ENCODE results near the gene NANS.
A peak's percentile ranks its signal among the peaks of the same experiment; 100 is the strongest.
"Not testable (repeated sequence)": the region's sequence is repeated elsewhere in the genome, so short reads cannot be mapped to it uniquely, and the experiment has no call there.

Gene NANS

DNA sequence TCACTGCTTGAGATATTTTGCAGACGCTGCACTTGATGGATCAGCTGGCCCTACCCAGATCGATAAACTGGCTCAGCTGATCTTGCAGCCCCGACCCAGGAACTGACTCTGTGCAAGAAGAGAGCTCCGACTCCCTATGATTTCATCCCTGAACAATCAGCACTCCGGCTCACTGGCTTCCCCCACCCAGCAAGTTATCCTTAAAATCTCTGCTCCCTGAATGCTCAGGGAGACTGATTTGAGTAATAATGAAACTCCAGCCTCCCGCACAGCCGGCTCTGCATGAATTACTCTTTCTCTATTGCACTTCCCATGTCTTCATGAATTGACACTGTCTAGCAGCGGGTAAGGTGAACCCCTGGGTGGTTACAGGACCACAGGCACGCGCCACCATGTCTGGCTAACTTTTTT, 16.9 kb upstream of the NANS start:
- no peak for DNase-seq

DNA sequence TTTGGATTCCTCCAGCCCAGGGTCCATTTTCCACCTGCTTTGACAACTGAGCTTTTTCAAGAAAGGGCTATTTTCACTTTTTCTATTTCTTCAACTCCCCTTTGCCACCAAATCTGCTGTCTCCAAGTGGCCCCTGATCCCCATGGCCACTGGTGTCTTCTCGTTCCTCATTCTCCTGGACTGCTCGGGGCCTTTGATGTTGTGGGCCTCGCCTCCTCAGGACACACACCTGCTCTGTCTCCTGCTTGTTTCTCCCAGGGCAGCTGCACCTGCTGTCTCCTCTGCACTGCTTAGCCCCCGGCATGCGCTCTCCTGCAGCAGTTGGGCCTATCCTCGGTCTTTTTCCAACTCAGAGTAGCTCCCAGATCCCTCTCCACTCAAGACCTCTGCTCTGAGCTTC, 16.3 kb upstream of the NANS start:
- no peak for DNase-seq

DNA sequence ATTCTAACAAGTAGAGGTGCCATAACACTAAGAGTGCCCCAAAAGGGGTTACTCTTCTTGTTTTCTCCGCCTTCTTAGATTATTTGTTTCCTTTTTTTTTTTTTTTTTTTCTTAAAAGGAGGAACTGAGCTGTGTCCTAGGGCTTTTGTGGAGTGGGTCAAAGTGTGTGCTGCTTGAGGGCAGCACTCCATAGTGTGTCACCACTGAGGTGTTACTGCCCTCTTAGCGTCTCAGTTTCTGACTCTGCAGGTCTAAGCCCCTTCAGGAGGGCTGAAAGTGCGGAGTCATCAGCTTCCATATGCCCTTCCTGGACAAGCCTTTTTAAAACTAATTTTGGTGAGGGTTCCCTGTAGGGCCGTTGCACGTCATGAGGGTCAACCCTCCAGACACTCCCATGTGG, 12.6 kb upstream of the NANS start:
- no peak for DNase-seq

DNA sequence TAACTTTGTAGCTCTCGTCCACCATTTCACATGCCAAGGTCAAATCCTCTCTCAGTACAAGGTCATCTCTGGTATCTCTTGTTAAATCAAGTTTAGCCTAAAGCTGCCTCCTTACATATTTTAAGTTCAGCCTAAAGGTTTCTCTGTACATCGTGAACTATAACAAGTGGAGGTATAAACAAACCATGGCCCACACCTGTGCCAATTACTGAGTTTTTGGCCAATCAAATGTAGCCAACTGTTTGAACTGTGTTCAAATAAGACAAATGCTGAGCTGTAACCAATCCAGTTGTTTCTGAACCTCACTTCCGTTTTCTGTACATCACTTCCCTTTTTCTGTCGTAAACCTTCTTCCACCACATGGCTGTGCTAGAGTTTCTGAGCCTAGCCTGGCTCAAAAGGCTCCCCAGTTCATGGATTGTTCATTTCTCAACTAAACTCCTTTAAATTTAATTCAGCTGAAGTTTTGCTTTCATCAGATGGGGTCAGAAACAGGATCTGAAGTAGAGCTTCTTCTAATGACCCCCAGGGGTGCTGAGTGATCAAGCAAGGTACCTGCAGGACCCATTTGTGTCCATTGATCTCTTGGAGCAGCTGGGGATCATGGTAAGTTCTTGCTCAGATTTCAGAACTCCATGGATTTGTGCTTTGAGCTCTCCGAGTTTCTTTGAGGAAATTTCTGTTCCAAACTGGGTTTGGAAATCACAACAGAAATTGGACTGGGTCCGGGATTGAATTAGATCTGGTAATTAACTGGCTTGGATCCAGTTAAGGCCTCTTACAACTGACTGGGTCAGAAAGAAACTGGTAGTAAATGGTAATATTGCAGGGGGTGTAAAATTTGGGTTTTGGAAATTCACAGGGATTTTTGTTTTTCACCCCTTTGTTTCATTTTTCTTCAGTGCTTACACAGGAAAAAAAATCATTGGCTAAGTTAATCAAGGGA, 11.0 kb upstream of the NANS start:
- DNase-seq = peak; percentile 12 to 18

DNA sequence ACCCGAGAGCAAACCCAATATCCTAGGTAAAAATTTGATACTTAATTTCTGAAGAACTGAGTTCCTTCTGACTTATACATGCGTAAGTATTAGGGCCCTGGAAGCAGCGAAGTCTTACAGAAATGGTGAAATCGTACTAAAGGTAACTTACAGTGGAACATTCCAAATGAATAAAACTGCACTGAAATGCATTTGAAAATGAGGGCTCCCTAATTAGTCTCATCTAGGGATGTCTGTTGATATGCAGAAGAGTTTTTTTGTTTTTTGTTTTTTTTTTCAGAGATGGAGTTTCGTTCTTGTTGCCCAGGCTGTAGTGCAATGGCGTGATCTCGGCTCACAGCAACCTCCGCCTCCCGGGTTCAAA, 10.4 kb upstream of the NANS start:
- no peak for DNase-seq

DNA sequence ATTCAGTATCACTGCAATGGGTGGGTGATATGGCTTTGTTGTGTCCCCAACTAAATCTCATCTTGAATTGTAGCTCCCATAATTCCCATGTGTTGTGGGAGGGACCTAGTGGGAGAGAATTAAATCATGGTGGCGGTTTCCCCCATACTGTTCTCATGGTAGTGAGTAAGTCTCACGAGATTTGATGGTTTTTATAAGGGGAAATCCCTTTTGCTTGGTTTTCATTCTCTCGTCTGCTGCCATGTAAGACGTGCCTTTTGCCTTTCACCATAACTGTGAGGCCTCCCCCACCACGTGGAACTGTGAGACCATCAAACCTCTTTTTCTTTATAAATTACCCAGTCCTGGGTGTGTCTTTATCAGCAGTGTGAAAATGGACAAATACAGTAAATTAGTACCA, 9.5 kb upstream of the NANS start:
- no peak for DNase-seq

DNA sequence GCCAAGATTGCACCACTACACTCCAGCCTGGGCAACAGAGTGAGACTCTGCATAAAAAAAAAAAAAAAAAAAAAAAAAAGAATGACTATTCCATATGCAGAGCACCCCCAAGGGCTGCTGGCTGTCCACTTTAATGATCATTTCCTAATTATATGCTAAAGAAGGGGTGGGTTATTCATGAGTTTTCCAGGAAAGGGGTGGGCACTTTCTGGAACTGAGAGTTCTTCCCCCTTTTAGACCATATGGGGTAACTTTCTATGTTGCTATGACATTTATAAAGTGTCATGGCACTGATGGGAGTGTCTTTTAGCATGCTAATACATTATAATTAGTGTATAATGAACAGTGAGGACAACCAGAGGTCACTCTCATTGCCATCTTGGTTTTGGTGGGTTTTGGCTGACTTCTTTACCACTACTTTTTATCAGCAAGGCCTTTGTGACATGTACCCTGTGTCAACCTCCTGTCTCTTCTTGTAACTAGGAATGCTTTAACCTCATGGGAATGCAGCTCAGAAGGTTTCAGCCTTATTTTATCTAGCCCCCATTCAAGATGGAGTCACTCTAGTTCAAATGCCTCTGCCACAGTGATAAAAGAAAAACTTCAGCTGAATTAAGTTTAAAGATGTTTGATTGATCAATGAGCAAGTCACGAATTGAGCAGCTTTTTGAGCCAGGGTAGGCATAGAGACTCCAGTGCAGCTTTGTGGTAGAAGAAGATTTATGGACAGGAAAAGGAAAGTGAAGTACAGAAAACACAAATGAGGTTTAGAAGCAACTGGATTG, 7.1 kb upstream of the NANS start:
- no peak for DNase-seq

DNA sequence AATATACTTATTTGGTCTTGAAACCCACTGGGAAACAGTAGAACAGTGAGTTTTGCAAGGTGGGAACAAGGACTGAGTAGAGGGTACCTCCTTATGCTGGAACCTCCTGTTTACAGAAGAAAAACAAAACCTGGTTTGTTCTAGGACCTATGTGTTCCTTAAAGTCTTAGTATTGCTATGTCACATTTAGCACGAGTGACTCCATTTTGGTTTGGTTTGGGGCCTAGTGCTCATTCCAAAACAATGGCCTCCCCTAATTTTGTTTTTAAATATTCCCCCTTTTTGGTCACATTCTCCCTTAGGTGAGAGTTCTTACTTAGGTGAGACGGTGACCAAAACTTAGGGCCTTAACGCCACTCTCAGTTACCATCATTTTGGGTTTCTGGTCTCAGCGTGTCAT, 6.2 kb upstream of the NANS start:
- no peak for DNase-seq

DNA sequence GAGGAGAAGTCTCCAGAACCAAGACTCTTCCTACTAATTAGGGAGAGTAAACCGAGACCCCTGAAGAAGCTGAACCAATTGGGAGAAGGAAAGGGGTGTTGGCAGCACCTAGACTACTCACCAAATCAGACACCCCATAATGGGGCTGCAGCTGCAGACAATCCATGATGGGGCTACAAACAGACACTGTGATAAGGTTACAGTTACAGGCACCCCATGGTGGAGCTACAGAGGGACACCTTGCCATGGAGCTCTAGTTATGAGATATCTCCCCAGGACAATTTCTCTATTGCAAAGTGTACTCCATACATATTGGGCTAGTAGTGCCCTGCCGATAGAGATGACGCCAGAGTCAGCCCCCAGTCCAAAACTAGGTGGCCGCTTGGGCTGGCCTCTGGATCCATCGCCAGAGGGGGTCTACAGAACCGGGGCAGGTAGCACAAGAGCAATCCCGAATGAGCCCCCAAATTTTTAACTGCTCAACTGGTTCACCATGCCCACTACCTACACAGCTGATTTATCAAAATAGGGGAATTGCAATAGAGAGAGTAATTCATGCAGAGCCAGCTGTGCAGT, 2.1 kb upstream of the NANS start:
- no peak for DNase-seq

DNA sequence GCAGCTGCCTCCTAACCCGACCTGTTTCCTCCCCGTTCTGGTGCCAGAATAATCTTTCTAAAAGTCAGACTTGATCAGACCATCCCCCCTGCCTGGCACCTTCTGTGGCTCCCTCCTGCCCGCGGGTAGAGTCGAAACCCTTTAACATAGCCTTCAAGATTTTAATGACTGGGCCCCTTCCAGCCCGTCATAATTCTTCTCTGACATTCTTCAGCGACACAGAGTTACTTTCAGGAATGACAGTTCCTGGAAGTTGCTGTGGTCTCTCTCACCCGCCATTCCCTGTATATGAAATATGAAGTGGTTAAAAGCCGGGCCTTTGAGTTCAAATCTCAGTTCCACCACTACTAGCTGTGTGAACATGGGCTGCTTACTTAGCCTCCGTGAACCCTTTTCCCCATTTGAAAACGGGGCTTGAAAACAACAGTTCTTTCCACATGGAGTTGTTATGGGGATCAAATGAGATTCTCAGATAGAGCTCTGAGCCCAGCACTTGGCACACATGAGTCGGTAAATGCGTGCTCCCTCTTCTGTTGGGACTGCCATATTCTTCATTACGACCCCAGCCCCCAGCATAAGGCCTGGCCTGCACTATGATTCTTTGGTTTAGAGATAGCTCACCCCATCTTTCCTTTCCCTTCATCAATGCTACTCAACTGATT, 737 bp downstream of the NANS start:
- no peak for DNase-seq

DNA sequence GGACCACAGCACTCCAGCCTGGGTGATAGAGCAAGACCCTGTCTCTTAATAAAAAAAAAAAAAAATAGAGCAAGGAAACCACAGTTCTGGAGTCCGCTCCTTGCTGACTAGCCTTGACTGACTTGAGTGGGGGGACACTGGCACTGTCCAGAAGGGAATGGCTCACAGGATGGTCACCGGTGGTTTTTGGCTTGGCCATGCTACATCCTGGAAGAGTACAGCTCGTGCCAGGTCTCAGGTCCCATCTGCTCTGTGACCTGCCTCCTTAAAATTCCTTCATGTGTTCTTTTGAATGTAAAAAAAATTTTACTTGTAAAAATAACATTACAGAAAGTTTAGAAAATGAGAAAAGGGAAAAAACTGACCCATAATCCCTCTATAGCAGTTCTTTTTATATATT, 5.6 kb downstream of the NANS start:
- no peak for DNase-seq

DNA sequence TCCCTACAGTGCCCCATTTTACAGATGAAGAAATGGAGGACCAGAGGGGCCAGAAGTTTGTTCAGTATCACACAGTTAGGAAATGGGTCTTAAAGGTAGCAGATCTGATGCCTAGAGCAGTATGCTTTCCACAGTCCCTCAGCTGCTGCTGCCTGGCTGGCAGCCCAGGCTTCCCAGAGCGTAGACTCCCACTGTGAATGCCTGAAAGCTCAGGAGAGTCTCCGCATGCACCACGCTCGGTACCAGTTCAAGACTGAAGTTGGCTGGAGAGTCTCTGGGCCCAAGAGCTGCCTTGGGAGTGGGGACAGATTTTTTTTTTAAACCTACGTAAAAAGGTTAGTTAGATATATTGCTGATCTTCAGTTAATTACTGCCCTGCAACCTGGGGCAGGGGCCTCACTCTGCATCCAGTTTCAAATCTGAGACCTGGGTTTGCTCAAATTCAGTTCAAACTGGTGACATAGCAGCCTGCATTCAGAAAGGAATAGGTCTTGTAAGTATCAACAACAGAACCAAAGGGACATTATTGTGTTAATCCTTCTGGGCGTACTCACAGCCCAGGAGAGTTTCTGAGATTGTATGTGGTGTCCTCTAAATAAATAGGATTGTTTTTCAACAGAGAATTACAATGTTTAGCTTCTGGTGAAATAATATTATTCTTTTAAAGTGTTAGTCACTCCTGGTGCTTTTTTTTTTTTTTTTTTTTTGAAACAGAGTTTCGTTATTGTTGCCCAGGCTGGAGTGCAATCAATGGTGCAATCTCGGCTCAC, 8.3 kb downstream of the NANS start:
- DNase-seq = no peak

DNA sequence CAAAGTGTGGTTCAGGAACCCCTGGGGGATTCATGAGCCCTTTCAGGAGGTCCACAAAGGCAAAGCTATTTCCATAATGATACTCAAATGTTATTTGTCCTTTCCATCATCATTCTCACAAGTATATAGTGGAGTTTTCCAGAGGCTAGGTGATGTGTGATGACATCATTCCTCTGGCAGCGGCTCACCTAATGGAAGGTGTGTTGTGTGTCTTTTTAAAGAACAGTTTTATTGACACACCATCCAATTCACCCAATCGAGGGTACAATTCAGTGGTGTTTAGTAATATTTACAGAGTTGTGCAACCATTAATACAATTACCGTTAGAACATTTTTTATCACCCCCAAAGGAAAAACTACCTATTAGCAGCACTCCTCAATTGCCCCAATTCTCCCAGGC, 9.7 kb downstream of the NANS start:
- DNase-seq = no peak

DNA sequence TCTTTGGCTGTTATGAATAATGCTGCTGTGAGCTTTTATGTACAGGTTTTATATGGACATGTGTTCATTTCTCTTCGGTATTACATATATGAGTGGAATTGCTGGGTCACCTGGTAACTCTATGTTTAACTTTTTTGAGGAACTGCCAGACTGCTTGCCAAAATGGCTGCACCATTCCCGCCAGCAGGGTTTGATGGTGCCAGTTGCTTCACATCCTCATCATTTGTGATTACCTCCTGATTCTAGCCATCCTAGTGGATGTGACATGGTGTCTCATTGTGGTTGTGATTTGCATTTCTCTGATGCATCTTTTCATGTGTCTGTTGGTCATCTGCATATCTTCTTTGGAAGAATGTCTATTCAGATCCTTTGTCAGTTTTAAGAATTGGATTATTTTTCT, 10.7 kb downstream of the NANS start:
- no peak for DNase-seq

DNA sequence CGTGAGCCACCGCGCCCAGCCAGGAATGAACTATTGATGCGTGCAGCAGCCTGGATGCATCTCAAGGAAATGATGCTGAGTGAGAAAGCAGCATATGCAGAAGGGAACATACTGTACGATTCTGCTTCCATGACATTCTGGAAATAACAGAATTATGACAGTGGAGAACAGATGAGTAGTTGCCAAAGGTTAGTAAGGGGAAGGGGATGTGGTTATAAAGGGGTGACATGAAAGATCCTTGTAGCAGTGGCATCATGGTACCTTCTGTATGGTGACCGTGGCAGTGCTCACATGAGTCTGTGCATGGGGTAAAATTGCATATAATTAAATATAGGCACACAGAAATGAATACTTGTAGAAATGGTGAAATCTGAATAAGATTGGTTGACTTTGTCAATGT, 13.0 kb downstream of the NANS start:
- DNase-seq = no peak

DNA sequence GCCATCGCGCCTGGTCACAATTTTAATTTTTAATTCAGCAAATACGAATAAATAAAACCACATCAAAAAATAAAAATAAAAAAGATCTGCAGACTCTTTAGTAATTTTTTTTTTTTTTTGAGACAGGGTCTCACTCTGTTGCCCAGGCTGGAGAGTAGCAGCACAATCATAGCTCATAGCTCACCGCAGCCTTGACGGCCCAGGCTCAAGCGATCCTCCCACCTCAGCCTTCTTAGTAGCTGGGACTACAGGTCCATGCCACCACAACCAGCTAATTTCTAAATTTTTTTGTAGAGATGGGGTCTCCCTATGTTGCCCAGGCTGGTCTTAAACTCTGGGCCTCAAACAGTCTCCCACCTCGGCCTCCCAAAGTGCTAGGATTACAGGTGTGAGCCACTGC, 14.2 kb downstream of the NANS start:
- no peak for DNase-seq

DNA sequence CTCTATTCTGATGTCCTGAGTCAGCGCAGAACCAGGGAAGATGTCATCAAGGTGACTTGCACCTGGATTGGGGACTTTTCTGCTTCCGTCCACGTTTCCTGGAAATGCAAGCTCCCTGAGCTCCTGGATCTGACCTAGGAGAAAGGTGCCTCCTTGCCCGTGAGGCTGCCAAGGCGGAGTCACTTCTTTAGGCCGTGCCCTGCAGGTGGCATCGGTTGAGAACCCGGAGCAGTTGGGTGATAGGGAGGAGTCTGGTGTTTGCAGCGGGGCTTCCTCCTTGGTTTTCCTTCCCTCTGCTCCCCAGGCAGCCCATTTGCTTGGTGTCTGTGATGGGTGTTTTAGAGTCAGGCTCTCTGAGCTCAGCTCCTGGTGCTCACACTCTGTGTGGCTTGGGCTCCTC, 15.2 kb downstream of the NANS start:
- no peak for DNase-seq

DNA sequence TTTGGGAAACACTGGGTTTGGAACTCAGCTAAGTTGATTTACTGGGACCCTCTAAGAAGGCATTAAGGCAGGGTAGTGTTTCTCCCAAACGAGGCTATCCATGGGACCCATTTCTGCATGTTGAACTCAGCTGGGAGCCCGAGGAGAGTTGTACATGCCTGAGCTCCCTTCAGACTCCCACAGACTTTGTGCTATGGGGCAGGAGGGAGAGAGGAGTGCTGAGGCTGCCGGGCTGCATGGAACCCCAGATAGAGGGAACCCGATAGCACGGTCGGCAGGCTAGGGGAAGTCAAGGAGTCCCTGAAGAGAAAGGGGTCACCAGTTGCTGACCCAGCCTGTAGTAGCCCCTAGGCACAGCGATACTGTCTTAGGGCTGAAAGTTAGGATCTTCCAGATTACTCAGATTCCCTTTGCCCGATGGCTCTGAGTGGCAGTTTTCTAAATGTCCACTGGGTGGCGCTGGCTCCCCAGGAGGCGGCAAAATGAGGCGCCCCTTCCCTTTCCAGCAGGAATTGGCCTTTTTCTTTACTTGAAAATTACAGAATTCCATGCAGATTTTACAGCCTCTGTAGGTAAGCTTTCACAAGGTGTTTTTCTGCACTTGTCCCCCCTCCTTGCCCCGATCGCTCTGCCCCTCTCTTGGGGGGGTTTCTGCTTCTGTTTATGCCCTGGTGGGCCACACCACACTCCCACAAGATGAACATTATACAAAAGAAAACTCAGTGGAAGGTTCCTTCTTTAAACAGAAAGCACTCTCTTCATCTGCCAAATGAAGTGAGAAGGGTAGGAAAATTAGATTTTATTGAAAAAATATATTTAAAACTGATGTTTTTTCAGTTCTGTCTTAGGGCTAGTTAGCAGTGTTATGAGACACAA, 17.8 kb downstream of the NANS start:
- peak; percentile 52 to 67 for DNase-seq

DNA sequence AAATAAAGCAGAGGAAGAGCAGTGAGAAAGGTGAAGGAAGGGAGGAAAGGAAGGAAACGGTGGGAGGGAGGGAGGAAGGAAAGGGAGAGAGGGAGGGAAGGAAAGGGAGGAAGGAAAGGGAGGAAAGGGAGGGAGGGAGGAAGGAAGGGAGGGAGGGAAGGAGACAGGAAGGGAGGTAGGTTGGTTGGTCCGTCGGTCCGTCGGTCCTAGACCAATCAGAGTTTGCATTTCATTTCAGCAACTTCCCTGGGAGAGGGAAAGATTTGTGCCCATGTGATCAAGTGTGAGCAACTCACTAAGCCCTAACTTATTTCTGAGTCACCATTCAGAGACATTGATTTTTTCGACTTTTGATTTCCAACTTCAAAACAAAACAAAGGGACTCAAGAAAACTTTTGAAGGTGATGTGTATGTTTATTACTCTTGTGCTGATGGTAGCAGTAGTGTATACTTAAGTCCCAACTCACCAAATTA, 18.8 kb downstream of the NANS start:
- DNase-seq = no peak

DNA sequence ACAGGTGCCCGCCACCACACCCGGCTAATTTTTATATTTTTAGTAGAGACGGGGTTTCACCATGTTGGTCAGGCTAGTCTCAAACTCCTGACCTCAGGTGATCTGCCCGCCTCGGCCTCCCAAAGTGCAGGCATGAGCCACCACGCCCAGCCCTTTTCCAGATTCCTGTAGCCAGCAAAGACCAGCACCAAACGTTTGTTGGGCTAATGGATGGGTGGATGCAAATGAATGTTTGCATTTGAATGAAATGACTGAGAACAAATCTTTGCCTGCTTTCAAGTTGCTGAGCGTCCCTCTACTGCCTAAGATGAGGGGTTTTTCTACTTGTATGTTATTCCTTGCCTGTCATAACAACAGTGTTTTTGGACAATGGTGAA, 20.0 kb downstream of the NANS start:
- DNase-seq = not testable (repeated sequence)

DNA sequence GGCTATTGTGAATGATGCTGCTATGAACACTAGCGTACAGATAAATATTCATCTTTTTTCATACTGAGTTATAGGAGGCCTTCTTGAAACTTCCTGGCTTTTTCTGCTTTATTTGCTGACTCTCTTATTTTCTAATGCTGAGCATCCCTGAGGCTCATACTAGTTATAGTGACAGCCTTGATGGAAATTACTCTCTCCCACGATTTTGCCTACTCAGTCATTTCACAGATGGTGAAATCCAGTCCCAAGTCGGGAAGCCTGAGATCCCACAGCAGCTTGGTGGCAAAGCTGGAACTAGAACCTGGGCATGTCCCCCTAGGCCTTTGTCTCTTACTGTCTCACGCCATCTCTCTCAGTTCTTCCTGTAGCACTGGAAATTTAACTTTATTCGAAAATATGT, 22.4 kb downstream of the NANS start:
- DNase-seq = no peak
